Esophagus muscularis mucosa (tissue), 4 donors: Measurements from ENCODE around the gene ZNF407.

Experiments
- EP300 ChIP-seq: sonication (generic); formaldehyde crosslinking; IDR thresholded peaks from one replicate; pipeline ENCODE4 v1.6.1; 2017; ENCODE audit warnings: antibody characterized with exemption
- POLR2A ChIP-seq: fragments of 450-650 bp; IDR thresholded peaks from one replicate; pipeline ENCODE4 v1.6.1; 2017; ENCODE audit warnings: antibody characterized with exemption, moderate library complexity, mild to moderate bottlenecking, low read depth
- TF ChIP-seq, protein P1 (sequence below), 3 experiments: fragments of 200-600 bp in 2 of 3; fragments of 450-650 bp in 1 of 3; sonication (generic) in 2 of 3; IDR thresholded peaks; one replicate each; pipeline ENCODE4 v1.5.1; 2017 to 2019; ENCODE audit warnings: antibody characterized with exemption in 3 of 3, mild to moderate bottlenecking in 2 of 3, moderate library complexity in 1 of 3

DNA sequence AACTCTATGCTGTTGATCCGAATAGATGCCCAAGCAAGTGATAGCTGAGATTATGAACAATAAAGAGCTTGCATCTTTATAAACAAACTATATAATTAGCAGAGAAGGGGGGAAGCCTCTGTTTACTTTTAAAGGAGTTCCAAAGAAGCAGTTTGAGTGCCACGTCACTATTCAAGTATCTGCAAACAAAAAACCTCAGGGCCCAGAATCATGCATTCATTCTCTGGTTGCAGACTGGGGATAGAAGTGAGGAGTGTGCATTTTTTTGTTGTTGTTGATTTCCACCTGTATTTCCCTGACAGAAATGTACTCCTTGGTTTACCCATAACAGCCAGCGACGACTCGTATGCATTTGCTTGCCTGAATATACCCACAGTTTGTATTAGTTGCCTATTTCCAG is 347.0 kb downstream of the ZNF407 start:
- TF ChIP-seq, protein P1, sequence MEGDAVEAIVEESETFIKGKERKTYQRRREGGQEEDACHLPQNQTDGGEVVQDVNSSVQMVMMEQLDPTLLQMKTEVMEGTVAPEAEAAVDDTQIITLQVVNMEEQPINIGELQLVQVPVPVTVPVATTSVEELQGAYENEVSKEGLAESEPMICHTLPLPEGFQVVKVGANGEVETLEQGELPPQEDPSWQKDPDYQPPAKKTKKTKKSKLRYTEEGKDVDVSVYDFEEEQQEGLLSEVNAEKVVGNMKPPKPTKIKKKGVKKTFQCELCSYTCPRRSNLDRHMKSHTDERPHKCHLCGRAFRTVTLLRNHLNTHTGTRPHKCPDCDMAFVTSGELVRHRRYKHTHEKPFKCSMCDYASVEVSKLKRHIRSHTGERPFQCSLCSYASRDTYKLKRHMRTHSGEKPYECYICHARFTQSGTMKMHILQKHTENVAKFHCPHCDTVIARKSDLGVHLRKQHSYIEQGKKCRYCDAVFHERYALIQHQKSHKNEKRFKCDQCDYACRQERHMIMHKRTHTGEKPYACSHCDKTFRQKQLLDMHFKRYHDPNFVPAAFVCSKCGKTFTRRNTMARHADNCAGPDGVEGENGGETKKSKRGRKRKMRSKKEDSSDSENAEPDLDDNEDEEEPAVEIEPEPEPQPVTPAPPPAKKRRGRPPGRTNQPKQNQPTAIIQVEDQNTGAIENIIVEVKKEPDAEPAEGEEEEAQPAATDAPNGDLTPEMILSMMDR (IDR thresholded peaks at IDR 0.05) = no peak
- TF ChIP-seq EP300 (no peak), POLR2A (no peak)
